Neural cell (in vitro differentiated cells): ENCODE results near the gene CAVIN3. TPM values are rescaled to one million over a fixed set of nuclear protein-coding genes. Genes with fewer than 3 reads are reported as not detected.

Experiments
- H2AFZ ChIP-seq: fragments of 200-600, 300-800 bp; sonication (generic), shearing (Covaris generic); 2 replicates; pipeline ENCODE4 v1.6.0; 2014; ENCODE audit warnings: low read depth, mild to moderate bottlenecking, antibody characterized with exemption, low read length, moderate library complexity
- H3F3A ChIP-seq: fragments of 200-600 bp; shearing (Covaris generic); 2 replicates; pipeline ENCODE4 v1.6.1; 2016; ENCODE audit warnings: mild to moderate bottlenecking, moderate library complexity, mixed read lengths, antibody characterized with exemption, low read length; ENCODE audit not compliant: insufficient read depth, poor library complexity, severe bottlenecking
- H3K27ac ChIP-seq: fragments of 200-600, 300-800 bp; sonication (generic), shearing (Covaris generic); 2 replicates; pipeline ENCODE4 v1.5.1; 2014; ENCODE audit warnings: mild to moderate bottlenecking, low read length, moderate library complexity
- H3K27me3 ChIP-seq: fragments of 300-800, 200-600 bp; sonication (generic), shearing (Covaris generic); 2 replicates; pipeline ENCODE4 v1.6.0; 2014; ENCODE audit warnings: mild to moderate bottlenecking, low read depth, low read length, moderate library complexity; ENCODE audit not compliant: insufficient read depth
- H3K36me3 ChIP-seq: fragments of 300-800, 200-600 bp; sonication (generic), shearing (Covaris generic); 2 replicates; pipeline ENCODE4 v1.5.1; 2014; ENCODE audit warnings: mild to moderate bottlenecking, antibody characterized with exemption, low read length, moderate library complexity; ENCODE audit not compliant: insufficient read depth
- H3K4me2 ChIP-seq: fragments of 300-800, 200-600 bp; sonication (generic), shearing (Covaris generic); 2 replicates; pipeline ENCODE4 v1.6.0; 2014; ENCODE audit warnings: mild to moderate bottlenecking, low read length
- H3K4me3 ChIP-seq: fragments of 300-800, 200-600 bp; sonication (generic), shearing (Covaris generic); 2 replicates; pipeline ENCODE4 v1.5.1; 2014; ENCODE audit warnings: mild to moderate bottlenecking, low read length, moderate library complexity
- H3K79me2 ChIP-seq: fragments of 200-600 bp; shearing (Covaris generic); replicated peaks from 2 replicates; pipeline ENCODE4 v1.6.0; 2014; ENCODE audit warnings: mild to moderate bottlenecking, low read length, moderate library complexity; ENCODE audit not compliant: insufficient read depth
- H3K9ac ChIP-seq: fragments of 300-800, 200-600 bp; sonication (generic), shearing (Covaris generic); 2 replicates; pipeline ENCODE4 v1.6.1; 2016; ENCODE audit warnings: mild to moderate bottlenecking, low read length, mixed read lengths
- H3K9me2 ChIP-seq: fragments of 200-600 bp; shearing (Covaris generic); 2 replicates; pipeline ENCODE4 v1.6.1; 2016; ENCODE audit warnings: mild to moderate bottlenecking, low read length, mixed read lengths; ENCODE audit not compliant: insufficient read depth
- H3K9me3 ChIP-seq: fragments of 200-600, 300-800 bp; sonication (generic), shearing (Covaris generic); 2 replicates; pipeline ENCODE4 v1.6.1; 2016; ENCODE audit warnings: mild to moderate bottlenecking, mixed run types, low read length, moderate library complexity, mixed read lengths
- H4K20me1 ChIP-seq: fragments of 200-600 bp; shearing (Covaris generic); 2 replicates; pipeline ENCODE4 v1.6.1; 2016; ENCODE audit warnings: mild to moderate bottlenecking, mixed run types; ENCODE audit not compliant: insufficient read depth
- EP300 ChIP-seq: fragments of 450-650 bp; conservative IDR thresholded peaks from 2 replicates; pipeline ENCODE4 v1.6.1; 2014; ENCODE audit warnings: antibody characterized with exemption, mild to moderate bottlenecking, moderate library complexity; ENCODE audit not compliant: poor library complexity, severe bottlenecking
- EZH2 ChIP-seq: fragments of 200-600, 300-800 bp; shearing (Covaris generic), sonication (generic); IDR thresholded peaks from 2 replicates; pipeline ENCODE4 v1.6.1; 2014; ENCODE audit warnings: antibody characterized with exemption, low read length, borderline replicate concordance, mild to moderate bottlenecking; ENCODE audit not compliant: insufficient read depth, poor library complexity, severe bottlenecking
- MXI1 ChIP-seq: fragments of 450-650 bp; conservative IDR thresholded peaks from 2 replicates; pipeline ENCODE4 v1.6.1; 2014; ENCODE audit warnings: antibody characterized with exemption, mild to moderate bottlenecking; ENCODE audit not compliant: poor library complexity, severe bottlenecking
- POLR2AphosphoS5 ChIP-seq: IDR thresholded peaks from 2 replicates; pipeline ENCODE4 v1.6.1; 2012
- RAD21 ChIP-seq: fragments of 450-650 bp; conservative IDR thresholded peaks from 2 replicates; pipeline ENCODE4 v1.6.1; 2014; ENCODE audit warnings: antibody characterized with exemption, mild to moderate bottlenecking, moderate library complexity
- REST ChIP-seq: IDR thresholded peaks from 2 replicates; pipeline ENCODE4 v1.6.1; 2012; ENCODE audit warnings: borderline replicate concordance
- SMC3 ChIP-seq: fragments of 450-650 bp; conservative IDR thresholded peaks from 2 replicates; pipeline ENCODE4 v1.6.1; 2014; ENCODE audit warnings: antibody characterized with exemption, mild to moderate bottlenecking, moderate library complexity; ENCODE audit not compliant: poor library complexity
- TAF1 ChIP-seq: IDR thresholded peaks from 2 replicates; pipeline ENCODE4 v1.6.1; 2012; ENCODE audit warnings: low read depth
- polyA plus RNA-seq: library from polyadenylated mRNA; depleted of rRNA; stranded (reverse); fragments of >200 nt; gene quantifications from 2 replicates; pipeline ENCODE4 v1.2.3, GENCODE V29; 2014
- TF ChIP-seq, protein P1 (sequence below): fragments of 450-650 bp; IDR thresholded peaks from 2 replicates; pipeline ENCODE4 v1.5.1; 2014; ENCODE audit warnings: antibody characterized with exemption, mild to moderate bottlenecking, moderate library complexity; ENCODE audit not compliant: poor library complexity, severe bottlenecking

The CAVIN3 gene
- polyA plus RNA-seq, 1 donor from 2014 or later, result not detected

DNA sequence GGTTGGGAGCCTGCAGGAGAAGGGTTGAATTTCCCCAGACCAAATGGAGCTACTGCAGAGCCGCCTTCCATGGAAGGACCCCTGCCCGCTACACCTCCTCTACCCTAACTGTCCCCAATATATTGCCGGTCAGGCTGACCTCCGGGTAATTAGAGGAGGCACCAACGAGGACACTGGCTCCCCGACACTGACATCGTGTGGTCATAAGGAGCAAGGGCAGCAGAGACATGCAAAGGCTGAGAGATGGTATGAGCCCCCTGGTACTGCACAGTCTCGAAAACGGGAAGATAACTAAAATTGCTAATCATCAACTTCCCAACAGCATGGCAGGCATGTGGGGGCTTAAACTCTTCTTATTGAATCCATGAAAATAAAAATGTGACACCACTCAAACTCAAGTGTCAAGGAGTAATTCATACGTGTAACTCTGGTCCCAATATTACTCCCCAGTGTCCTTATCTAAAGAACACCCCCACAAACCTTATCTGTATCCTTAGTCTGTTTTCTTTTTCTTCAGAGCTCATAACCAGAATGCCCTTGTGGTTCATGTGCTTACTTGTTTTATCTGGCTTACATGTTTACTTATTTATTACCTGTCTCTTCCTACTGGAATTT is 4.4 kb downstream of the CAVIN3 start:
- no peak overlapping the region for H2AFZ ChIP-seq
- no peaks in the 10 kb centered on the region for H4K20me1 ChIP-seq
- H3K9me2 ChIP-seq, result no peaks in the 10 kb centered on the region
- no peaks in the 10 kb centered on the region for H3K9me3 ChIP-seq
- TF ChIP-seq EZH2 (no peak), EP300 (no peak), SMC3 (peak; percentile 76), TAF1 (no peak), MXI1 (no peak), POLR2AphosphoS5 (no peak), REST (no peak), RAD21 (peak; percentile 73)
- TF ChIP-seq, protein P1, sequence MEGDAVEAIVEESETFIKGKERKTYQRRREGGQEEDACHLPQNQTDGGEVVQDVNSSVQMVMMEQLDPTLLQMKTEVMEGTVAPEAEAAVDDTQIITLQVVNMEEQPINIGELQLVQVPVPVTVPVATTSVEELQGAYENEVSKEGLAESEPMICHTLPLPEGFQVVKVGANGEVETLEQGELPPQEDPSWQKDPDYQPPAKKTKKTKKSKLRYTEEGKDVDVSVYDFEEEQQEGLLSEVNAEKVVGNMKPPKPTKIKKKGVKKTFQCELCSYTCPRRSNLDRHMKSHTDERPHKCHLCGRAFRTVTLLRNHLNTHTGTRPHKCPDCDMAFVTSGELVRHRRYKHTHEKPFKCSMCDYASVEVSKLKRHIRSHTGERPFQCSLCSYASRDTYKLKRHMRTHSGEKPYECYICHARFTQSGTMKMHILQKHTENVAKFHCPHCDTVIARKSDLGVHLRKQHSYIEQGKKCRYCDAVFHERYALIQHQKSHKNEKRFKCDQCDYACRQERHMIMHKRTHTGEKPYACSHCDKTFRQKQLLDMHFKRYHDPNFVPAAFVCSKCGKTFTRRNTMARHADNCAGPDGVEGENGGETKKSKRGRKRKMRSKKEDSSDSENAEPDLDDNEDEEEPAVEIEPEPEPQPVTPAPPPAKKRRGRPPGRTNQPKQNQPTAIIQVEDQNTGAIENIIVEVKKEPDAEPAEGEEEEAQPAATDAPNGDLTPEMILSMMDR, result peak; percentile 73
- no peak overlapping the region for H3K27ac ChIP-seq
- no peak overlapping the region for H3K4me2 ChIP-seq
- H3K79me2 ChIP-seq, result no peaks in the 10 kb centered on the region
- no peaks in the 10 kb centered on the region for H3K36me3 ChIP-seq
- no peaks in the 10 kb centered on the region for H3F3A ChIP-seq
- H3K4me3 ChIP-seq, result no peak overlapping the region
- no peak overlapping the region for H3K9ac ChIP-seq
- H3K27me3 ChIP-seq, result peaks cover 27% of the 10 kb centered on the region

DNA sequence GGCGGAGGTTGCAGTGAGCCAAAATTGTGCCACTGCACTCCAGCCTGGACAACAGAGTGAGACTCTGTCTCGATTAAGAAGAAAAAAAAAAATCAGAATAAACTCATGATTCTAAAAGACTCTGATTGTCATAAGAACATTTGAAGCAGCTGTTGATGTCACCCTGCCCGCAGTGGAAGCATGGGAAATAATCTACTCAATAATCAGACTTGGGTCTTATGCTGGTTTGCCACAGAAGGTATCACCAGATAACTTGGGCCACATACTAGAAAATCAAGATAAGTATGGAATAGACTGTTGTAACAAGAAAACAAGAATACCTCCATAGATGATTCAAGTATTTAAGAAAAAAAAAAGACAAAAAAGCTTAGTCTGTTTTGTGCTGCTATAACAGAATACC is 8.2 kb downstream of the CAVIN3 start:
- Histone ChIP-seq H3K4me2 (no peak overlapping the region), H3K4me3 (no peak overlapping the region), H3K27me3 (no peaks in the 10 kb centered on the region), H2AFZ (no peak overlapping the region), H3K79me2 (no peaks in the 10 kb centered on the region), H4K20me1 (no peaks in the 10 kb centered on the region), H3K36me3 (no peaks in the 10 kb centered on the region), H3K9ac (no peak overlapping the region), H3K9me2 (no peaks in the 10 kb centered on the region), H3F3A (no peaks in the 10 kb centered on the region), H3K9me3 (no peaks in the 10 kb centered on the region), H3K27ac (no peak overlapping the region)
- TF ChIP-seq POLR2AphosphoS5, result no peak
- no peak for TF ChIP-seq MXI1
- no peak for TF ChIP-seq RAD21
- TF ChIP-seq REST, result no peak
- TF ChIP-seq, protein P1, result no peak
- TF ChIP-seq EZH2, result no peak
- TF ChIP-seq TAF1, result no peak
- no peak for TF ChIP-seq EP300
- no peak for TF ChIP-seq SMC3
